K562 (cell line): ENCODE results near the gene RCL1. TPM values are rescaled to one million over a fixed set of nuclear protein-coding genes. Genes with fewer than 3 reads are reported as not detected.

Experiments
- CC2D1A ChIP-seq: fragments of 450-650 bp; IDR thresholded peaks from 2 replicates; pipeline ENCODE4 v1.6.1; 2017; ENCODE audit warnings: mild to moderate bottlenecking
- CEBPG ChIP-seq, 3 experiments: fragments of 200-800 bp in 1 of 3; sonication (Bioruptor generic) in 1 of 3; sonication (generic) in 1 of 3; formaldehyde crosslinking in 1 of 3; IDR thresholded peaks in 2 of 3; conservative IDR thresholded peaks in 1 of 3; 2 replicates each; pipeline versions ENCODE4 v1.6.1 to v1.8.0; 2016 to 2022; ENCODE audit warnings: missing compliant biosample characterization in 2 of 3, missing genetic modification characterization in 2 of 3, mild to moderate bottlenecking in 1 of 3, missing genetic modification reagents in 1 of 3
- CREB3L1 ChIP-seq: fragments of 450-650 bp; IDR thresholded peaks from 2 replicates; pipeline ENCODE4 v1.6.1; 2014; ENCODE audit warnings: low read depth, mild to moderate bottlenecking, moderate library complexity, borderline replicate concordance
- DEAF1 ChIP-seq: fragments of 450-650 bp; formaldehyde crosslinking; IDR thresholded peaks from 2 replicates; pipeline ENCODE4 v1.4.0; 2020; ENCODE audit warnings: mild to moderate bottlenecking, moderate library complexity
- DMBX1 ChIP-seq: fragments of 250-450 bp; sonication (Bioruptor Pico); IDR thresholded peaks from 2 replicates; pipeline ENCODE4 v1.8.0; 2022; ENCODE audit warnings: inconsistent platforms, mild to moderate bottlenecking, moderate library complexity, borderline replicate concordance
- HLTF ChIP-seq: fragments of 450-650 bp; IDR thresholded peaks from 2 replicates; pipeline ENCODE4 v1.6.1; 2016
- JUND ChIP-seq, 2 experiments: IDR thresholded peaks; 2 replicates in 1 of 2; 3 replicates in 1 of 2; pipeline ENCODE4 v1.6.1; 2011; ENCODE audit warnings: borderline replicate concordance in 2 of 2, low read depth in 2 of 2, low read length in 2 of 2, improper control_type of control experiment in 1 of 2, missing biosample characterization in 1 of 2, missing genetic modification characterization in 1 of 2, missing genetic modification reagents in 1 of 2
- KDM1A ChIP-seq, 2 experiments: fragments of 450-650 bp; IDR thresholded peaks; 2 replicates each; pipeline ENCODE4 v1.6.1; 2016; ENCODE audit warnings: mild to moderate bottlenecking in 2 of 2
- KLF16 ChIP-seq: IDR thresholded peaks from 2 replicates; pipeline ENCODE4 v1.6.1; 2016; ENCODE audit warnings: antibody characterized with exemption
- L3MBTL2 ChIP-seq: fragments of 450-650 bp; IDR thresholded peaks from 2 replicates; pipeline ENCODE4 v1.6.1; 2016; ENCODE audit warnings: mild to moderate bottlenecking, moderate library complexity
- MTA2 ChIP-seq: fragments of 450-650 bp; IDR thresholded peaks from 2 replicates; pipeline ENCODE4 v1.6.1; 2016; ENCODE audit warnings: low read depth
- NCOR1 ChIP-seq: fragments of 450-650 bp; IDR thresholded peaks from 2 replicates; pipeline ENCODE4 v1.6.1; 2016; ENCODE audit warnings: mild to moderate bottlenecking, moderate library complexity
- NFIC ChIP-seq: fragments of 450-650 bp; IDR thresholded peaks from 2 replicates; pipeline ENCODE4 v1.6.1; 2017; ENCODE audit warnings: mild to moderate bottlenecking, inconsistent platforms
- SUPT5H ChIP-seq: fragments of 450-650 bp; IDR thresholded peaks from 2 replicates; pipeline ENCODE4 v1.6.1; 2016
- TAL1 ChIP-seq: fragments of 450-650 bp; IDR thresholded peaks from 2 replicates; pipeline ENCODE4 v1.6.1; 2016; ENCODE audit warnings: mild to moderate bottlenecking
- ZNF175 ChIP-seq: fragments of 200-800 bp; sonication (Bioruptor generic); IDR thresholded peaks from 2 replicates; pipeline ENCODE4 v1.6.1; 2016; ENCODE audit warnings: low read depth, mild to moderate bottlenecking, missing genetic modification characterization, missing compliant biosample characterization
- ZNF217 ChIP-seq: sonication (generic); formaldehyde crosslinking; IDR thresholded peaks from 2 replicates; pipeline ENCODE4 v1.8.0; 2022; ENCODE audit warnings: mild to moderate bottlenecking, missing genetic modification reagents
- ZNF274 ChIP-seq: IDR thresholded peaks from 2 replicates; pipeline ENCODE4 v1.6.1; 2011; ENCODE audit warnings: low read depth, mild to moderate bottlenecking, low read length, moderate library complexity, borderline replicate concordance
- ZNF395 ChIP-seq: fragments of 200-800 bp; sonication (Bioruptor generic); IDR thresholded peaks from 2 replicates; pipeline ENCODE4 v1.6.1; 2017; ENCODE audit warnings: missing genetic modification characterization, missing compliant biosample characterization
- ZNF592 ChIP-seq: fragments of 450-650 bp; IDR thresholded peaks from 2 replicates; pipeline ENCODE4 v1.6.1; 2017; ENCODE audit warnings: antibody characterized with exemption, mild to moderate bottlenecking
- polyA plus RNA-seq, 8 experiments: library from polyadenylated mRNA; depleted of rRNA in 4 of 8; stranded (reverse) in 5 of 8; unstranded in 3 of 8; fragments of >200 nt; fragmentation: Nextera tagmentation in 2 of 8; fragmentation: Illumina TruSeq in 1 of 8; extraction: Ambion mirVana in 2 of 8; extraction: Trizol in 1 of 8; gene quantifications; 2 replicates each; pipeline versions ENCODE4 v1.2.1 to v1.2.3, GENCODE V29; 2011 to 2014; ENCODE audit warnings: inconsistent platforms in 1 of 8, missing spikeins in 1 of 8
- total RNA-seq, 7 experiments: library from RNA; depleted of rRNA in 6 of 7; stranded (reverse); fragments of >200 nt in 6 of 7; fragmentation: Illumina TruSeq in 2 of 7; extraction: Trizol in 2 of 7; gene quantifications; 2 replicates each; pipeline versions ENCODE4 v1.2.1 to v1.2.3, GENCODE V29; 2011 to 2021; ENCODE audit warnings: low replicate concordance in 1 of 7

RCL1 gene
- total and polyA plus RNA-seq, 9 of the 15 experiments (the other 6 are each of a cell fraction or from before 2014, with no cell fraction given) = 24.0 to 67.7 (median 38.6) TPM

- no peak for TF ChIP-seq JUND (IDR thresholded peaks at IDR 0.05; ENCODE audit: borderline replicate concordance, low read depth, low read length)
- peak; percentile 42; the same call in 1 of the 3 replicates for TF ChIP-seq JUND (tag; IDR thresholded peaks at IDR 0.05; ENCODE audit: borderline replicate concordance, low read depth, low read length)
- no peak for TF ChIP-seq ZNF217 (CRISPR knock-in tag)
- TF ChIP-seq CEBPG (CRISPR knock-in tag; IDR thresholded peaks at IDR 0.05) = no peak
- TF ChIP-seq CEBPG (tag; conservative IDR thresholded peaks at IDR 0.05 in 1 of 2, IDR thresholded peaks at IDR 0.05 in 1 of 2) = peak in 1 of 2 experiments; percentile 34; a peak in 1 of 4 replicates
- TF ChIP-seq CC2D1A = no peak
- TF ChIP-seq NCOR1 = peak; percentile 54
- TF ChIP-seq KLF16 = peak; percentile 59
- TF ChIP-seq CREB3L1 = peak; percentile 77; the same call in 1 of the 2 replicates
- TF ChIP-seq ZNF592 = peak; percentile 81
- peak in 1 of 2 experiments; percentile 40; a peak in 1 of 4 replicates for TF ChIP-seq KDM1A (IDR thresholded peaks at IDR 0.05)
- peak; percentile 82 for TF ChIP-seq DMBX1
- TF ChIP-seq TAL1 = peak; percentile 75
- TF ChIP-seq NFIC = 0 out of 2 replicates have a peak, but pooled peaks have one; percentile 5
- no peak for TF ChIP-seq ZNF274
- TF ChIP-seq SUPT5H = no peak
- TF ChIP-seq HLTF = no peak
- 0 out of 2 replicates have a peak, but pooled peaks have one; percentile 34 for TF ChIP-seq MTA2
- TF ChIP-seq ZNF175 (CRISPR knock-in tag) = peak; percentile 63; the same call in 1 of the 2 replicates
- no peak for TF ChIP-seq DEAF1 (CRISPR knock-in tag)
- TF ChIP-seq ZNF395 = 0 out of 2 replicates have a peak, but pooled peaks have one; percentile 52
- peak; percentile 44 for TF ChIP-seq L3MBTL2
Measured at GRCh38 chr9:4831944-4832343, 39.2 kb downstream of the RCL1 start (continued).
